ENCODE measurements around the gene SV2B. TPM values are rescaled to one million over a fixed set of nuclear protein-coding genes. Genes with fewer than 3 reads are reported as not detected.

SV2B gene
- total RNA-seq, 4 donors from 2014 or later = 0.23 to 2.2 (median 0.62) TPM

GRCh38 chr15:91265416-91265940 is 165.4 kb downstream of the SV2B start:
- 82% methylated on average over 4 of the region's 4 CpGs for WGBS
- no peak for TF ChIP-seq EP300 (IDR thresholded peaks at IDR 0.05)
- TF ChIP-seq POLR2AphosphoS5 (IDR thresholded peaks at IDR 0.05) = no peak
- TF ChIP-seq POLR2A (IDR thresholded peaks at IDR 0.05) = no peak
- TF ChIP-seq, protein P1, sequence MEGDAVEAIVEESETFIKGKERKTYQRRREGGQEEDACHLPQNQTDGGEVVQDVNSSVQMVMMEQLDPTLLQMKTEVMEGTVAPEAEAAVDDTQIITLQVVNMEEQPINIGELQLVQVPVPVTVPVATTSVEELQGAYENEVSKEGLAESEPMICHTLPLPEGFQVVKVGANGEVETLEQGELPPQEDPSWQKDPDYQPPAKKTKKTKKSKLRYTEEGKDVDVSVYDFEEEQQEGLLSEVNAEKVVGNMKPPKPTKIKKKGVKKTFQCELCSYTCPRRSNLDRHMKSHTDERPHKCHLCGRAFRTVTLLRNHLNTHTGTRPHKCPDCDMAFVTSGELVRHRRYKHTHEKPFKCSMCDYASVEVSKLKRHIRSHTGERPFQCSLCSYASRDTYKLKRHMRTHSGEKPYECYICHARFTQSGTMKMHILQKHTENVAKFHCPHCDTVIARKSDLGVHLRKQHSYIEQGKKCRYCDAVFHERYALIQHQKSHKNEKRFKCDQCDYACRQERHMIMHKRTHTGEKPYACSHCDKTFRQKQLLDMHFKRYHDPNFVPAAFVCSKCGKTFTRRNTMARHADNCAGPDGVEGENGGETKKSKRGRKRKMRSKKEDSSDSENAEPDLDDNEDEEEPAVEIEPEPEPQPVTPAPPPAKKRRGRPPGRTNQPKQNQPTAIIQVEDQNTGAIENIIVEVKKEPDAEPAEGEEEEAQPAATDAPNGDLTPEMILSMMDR (IDR thresholded peaks at IDR 0.05) = no peak

GRCh38 chr15:91268510-91268909 is 168.5 kb downstream of the SV2B start:
- no peaks in the 10 kb centered on the region for H3K9me3 ChIP-seq
- DNase-seq (ENCODE audit: low spot score in 2 of 2) = no peak
- no peaks in the 10 kb centered on the region for H3K27me3 ChIP-seq
- H3K36me3 ChIP-seq = no peaks in the 10 kb centered on the region
- H3K4me1 ChIP-seq = peaks cover 23% of the 10 kb centered on the region
- H3K27ac ChIP-seq = no peak overlapping the region
- WGBS = 77% methylated on average over 11 of the region's 11 CpGs
- no peak overlapping the region for H3K4me3 ChIP-seq
- no peak for TF ChIP-seq POLR2AphosphoS5 (IDR thresholded peaks at IDR 0.05)

More at GRCh38 chr15:91265416-91265940, 165.4 kb downstream of the SV2B start:
- no peak overlapping the region for H3K4me3 ChIP-seq
- no peaks in the 10 kb centered on the region for H3K36me3 ChIP-seq
- H3K27ac ChIP-seq = peak overlapping the region; percentile 75
- no peak for DNase-seq (ENCODE audit: low spot score in 2 of 2)
- H3K27me3 ChIP-seq = no peaks in the 10 kb centered on the region
- peaks cover 35% of the 10 kb centered on the region for H3K4me1 ChIP-seq
- H3K9me3 ChIP-seq = no peaks in the 10 kb centered on the region

DNA sequence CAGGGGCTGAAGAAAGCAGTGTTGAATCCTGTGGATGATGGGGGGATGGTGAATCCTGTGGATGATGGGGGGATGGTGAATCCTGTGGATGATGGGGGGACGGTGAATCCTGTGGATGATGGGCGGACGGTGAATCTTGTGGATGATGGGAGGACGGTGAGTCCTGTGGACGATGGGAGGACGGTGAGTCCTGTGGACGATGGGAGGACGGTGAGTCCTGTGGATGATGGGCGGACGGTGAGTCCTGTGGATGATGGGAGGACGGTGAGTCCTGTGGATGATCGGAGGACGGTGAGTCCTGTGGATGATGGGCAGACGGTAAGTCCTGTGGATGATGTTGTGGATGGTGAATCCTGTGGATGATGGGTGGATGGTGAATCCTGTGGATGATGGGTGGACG is 170.7 kb downstream of the SV2B start:
- H3K4me3 ChIP-seq = no peak overlapping the region
- 80% methylated on average over 15 of the region's 15 CpGs for WGBS
- no peaks in the 10 kb centered on the region for H3K9me3 ChIP-seq
- H3K36me3 ChIP-seq = no peaks in the 10 kb centered on the region
- no peak overlapping the region for H3K27ac ChIP-seq
- DNase-seq (ENCODE audit: low spot score in 2 of 2) = no peak
- peaks cover 3% of the 10 kb centered on the region for H3K4me1 ChIP-seq
- H3K27me3 ChIP-seq = no peaks in the 10 kb centered on the region
- TF ChIP-seq, protein P1 (IDR thresholded peaks at IDR 0.05) = no peak
- TF ChIP-seq EP300 (IDR thresholded peaks at IDR 0.05) (no peak), POLR2AphosphoS5 (IDR thresholded peaks at IDR 0.05) (no peak), POLR2A (IDR thresholded peaks at IDR 0.05) (no peak)

DNA sequence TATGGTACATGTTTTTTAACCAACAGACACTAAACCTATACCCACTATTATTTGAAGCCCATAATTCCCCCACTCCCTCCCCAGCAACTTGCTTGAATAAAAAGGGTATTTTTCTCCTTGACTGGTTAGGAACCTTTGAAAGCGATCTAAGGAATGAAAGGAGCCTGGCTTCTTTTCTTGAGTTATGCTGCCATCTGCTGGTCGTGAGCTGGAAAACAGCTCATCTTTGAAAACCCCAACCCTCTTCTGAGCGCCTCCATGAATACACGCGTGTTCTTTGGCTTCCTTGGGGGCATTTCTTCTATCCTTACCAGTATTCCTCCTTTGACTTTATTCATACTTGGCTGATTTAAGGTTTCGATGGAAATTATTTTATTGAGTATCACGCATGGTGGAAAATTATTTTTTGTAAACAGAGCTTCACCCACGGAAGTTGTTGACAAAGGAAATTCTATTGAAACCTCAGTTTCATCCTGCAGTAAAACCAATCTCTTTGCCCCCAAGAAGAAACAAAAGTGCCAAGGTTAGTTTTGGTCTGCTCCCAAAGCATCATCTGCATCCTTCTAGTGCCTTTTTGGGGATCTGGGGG is 171.6 kb downstream of the SV2B start:
- Histone ChIP-seq H3K27me3 (no peaks in the 10 kb centered on the region), H3K4me3 (no peak overlapping the region), H3K9me3 (no peaks in the 10 kb centered on the region), H3K4me1 (no peaks in the 10 kb centered on the region), H3K36me3 (no peaks in the 10 kb centered on the region), H3K27ac (no peak overlapping the region)
- 8% methylated on average over 8 of the region's 8 CpGs for WGBS
- DNase-seq (ENCODE audit: low spot score in 2 of 2) = no peak
- TF ChIP-seq POLR2A (IDR thresholded peaks at IDR 0.05) = no peak
- TF ChIP-seq, protein P1 (IDR thresholded peaks at IDR 0.05) = peak; percentile 66 to 68

- TF ChIP-seq, protein P1 (IDR thresholded peaks at IDR 0.05) = no peak
- TF ChIP-seq POLR2A (IDR thresholded peaks at IDR 0.05) = no peak
- no peak for TF ChIP-seq EP300 (IDR thresholded peaks at IDR 0.05)
- no peak for TF ChIP-seq POLR2AphosphoS5 (IDR thresholded peaks at IDR 0.05)
- no peaks in the 10 kb centered on the region for H3K4me1 ChIP-seq
- no peaks in the 10 kb centered on the region for H3K36me3 ChIP-seq
- no peak overlapping the region for H3K4me3 ChIP-seq
- H3K27ac ChIP-seq = no peak overlapping the region
- no peaks in the 10 kb centered on the region for H3K9me3 ChIP-seq
- no peaks in the 10 kb centered on the region for H3K27me3 ChIP-seq
- DNase-seq (ENCODE audit: low spot score in 2 of 2) = no peak
- WGBS = 94% methylated on average over 1 of the region's 1 CpG
These were observed 175.8 kb downstream of the SV2B start for GRCh38 chr15:91275844-91276243.

DNA sequence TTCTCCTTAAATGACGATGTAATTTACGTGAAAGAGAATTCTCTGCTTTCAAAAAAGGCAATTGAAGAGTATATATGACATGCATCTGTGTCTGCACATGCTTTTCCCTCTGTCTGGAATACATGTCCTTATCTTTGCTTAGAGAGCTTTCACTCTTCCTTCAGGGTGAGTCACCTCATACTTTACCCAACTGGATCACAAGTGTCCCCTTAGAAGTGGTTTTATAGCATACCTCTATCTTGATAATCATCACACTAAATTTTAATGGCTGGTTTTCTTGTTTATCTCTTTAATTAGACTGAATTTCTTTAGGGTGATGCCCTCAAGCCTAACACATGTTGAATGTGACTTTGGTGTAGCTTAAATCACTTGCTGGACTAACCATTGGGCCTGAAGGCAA is 178.9 kb downstream of the SV2B start:
- Histone ChIP-seq H3K27me3 (no peaks in the 10 kb centered on the region), H3K9me3 (no peaks in the 10 kb centered on the region), H3K36me3 (no peaks in the 10 kb centered on the region), H3K27ac (no peak overlapping the region), H3K4me3 (no peak overlapping the region), H3K4me1 (no peaks in the 10 kb centered on the region)
- TF ChIP-seq EP300 (IDR thresholded peaks at IDR 0.05) (no peak), POLR2AphosphoS5 (IDR thresholded peaks at IDR 0.05) (no peak), POLR2A (IDR thresholded peaks at IDR 0.05) (no peak)
- TF ChIP-seq, protein P1 (IDR thresholded peaks at IDR 0.05) = no peak
- no peak for DNase-seq (ENCODE audit: low spot score in 2 of 2)
- WGBS = 74% methylated on average over 2 of the region's 2 CpGs
